Panc1 (cell line): ENCODE measurements around the gene OR4D6. TPM values are rescaled to one million over a fixed set of nuclear protein-coding genes. Genes with fewer than 3 reads are reported as not detected.

Experiments
- ATAC-seq: fragments of 200-7000 bp; cut with Tn5 transposase; 2 replicates; pipeline ENCODE4 v1.9.1; 2020; ENCODE audit warnings: mild to moderate bottlenecking, moderate library complexity
- BruUV-seq: library from RNA; stranded (reverse); fragments of 400-500 nt; replicated peaks from 2 replicates; lab custom pipeline; 2021; lab: Mats Ljungman, UMichigan
- CTCF ChIA-PET: fragments of 300-600 bp; sonication (Branson Sonifier 250); formaldehyde crosslinking; loops from one replicate; lab custom pipeline; 2022; ENCODE audit warnings: antibody characterized with exemption; lab: Charles Lee
- POLR2A ChIA-PET: fragments of 300-600 bp; sonication (Branson Sonifier 250); formaldehyde crosslinking; loops from one replicate; lab custom pipeline; 2022; ENCODE audit warnings: antibody characterized with exemption; lab: Charles Lee
- DNase-seq: peaks from one replicate; pipeline ENCODE4 v3.0.0-alpha.2; 2010; ENCODE audit warnings: low read depth, low spot score
- H3K27ac ChIP-seq: 2 replicates; pipeline ENCODE4 v1.5.1; 2011; ENCODE audit warnings: mild to moderate bottlenecking, low read length, inconsistent platforms
- H3K27me3 ChIP-seq: fragments of 200-500 bp; sonication (Bioruptor generic); 2 replicates; pipeline ENCODE4 v1.6.0; 2014; ENCODE audit warnings: low read length, inconsistent platforms; ENCODE audit not compliant: control insufficient read depth, insufficient read depth
- H3K36me3 ChIP-seq: fragments of 200-500 bp; sonication (Bioruptor generic); 2 replicates; pipeline ENCODE4 v1.5.1; 2014; ENCODE audit warnings: inconsistent platforms, mild to moderate bottlenecking, low read length, moderate library complexity; ENCODE audit not compliant: control insufficient read depth, insufficient read depth
- H3K4me1 ChIP-seq: 2 replicates; pipeline ENCODE4 v1.5.1; 2011; ENCODE audit warnings: inconsistent platforms, mild to moderate bottlenecking, low read length, moderate library complexity; ENCODE audit not compliant: control insufficient read depth, insufficient read depth
- H3K4me3 ChIP-seq, 2 experiments: 2 replicates each; pipeline ENCODE4 v1.5.1; 2011 to 2012; ENCODE audit warnings: low read depth in 2 of 2, low read length in 2 of 2, mild to moderate bottlenecking in 2 of 2, inconsistent platforms in 1 of 2, moderate library complexity in 1 of 2
- H3K9me3 ChIP-seq: fragments of 200-500 bp; sonication (Bioruptor generic); 2 replicates; pipeline ENCODE4 v1.5.1; 2014; ENCODE audit warnings: low read depth, mild to moderate bottlenecking, inconsistent platforms, low read length, moderate library complexity; ENCODE audit not compliant: control insufficient read depth, insufficient read depth
- POLR2AphosphoS5 ChIP-seq: IDR thresholded peaks from 2 replicates; pipeline ENCODE4 v1.6.1; 2012; ENCODE audit warnings: mild to moderate bottlenecking, low read depth, low read length, moderate library complexity
- SIN3A ChIP-seq: IDR thresholded peaks from 2 replicates; pipeline ENCODE4 v1.6.1; 2012; ENCODE audit warnings: low read depth, mild to moderate bottlenecking, low read length, moderate library complexity, borderline replicate concordance; ENCODE audit not compliant: insufficient read depth
- TCF7L2 ChIP-seq: IDR thresholded peaks from 2 replicates; pipeline ENCODE4 v1.6.1; 2011; ENCODE audit warnings: mild to moderate bottlenecking, low read depth, low read length, inconsistent platforms
- in situ Hi-C: cut with HindIII; loops from 2 replicates; pipeline ENCODE4 v1.10.0; 2016; ENCODE audit warnings: low sequenced_read_pairs, low pct_unique_long_range_greater_than_20kb
- intact Hi-C: fragments of 100-400 bp; cut with micrococcal nuclease; formaldehyde crosslinking; loops from one replicate; pipeline ENCODE4 v1.10.0; 2022; ENCODE audit not compliant: unreplicated experiment
- total RNA-seq: library from RNA; stranded (reverse); gene quantifications from one replicate; pipeline ENCODE4 v1.2.1, GENCODE V29; 2021; ENCODE audit not compliant: unreplicated experiment
- TF ChIP-seq, protein P1 (sequence below): fragments of 450-650 bp; IDR thresholded peaks from 2 replicates; pipeline ENCODE4 v1.5.1; 2017; ENCODE audit warnings: mild to moderate bottlenecking
- TF ChIP-seq, protein P2 (sequence below), 2 experiments: IDR thresholded peaks; 2 replicates each; pipeline ENCODE4 v1.6.1; 2011 to 2012; ENCODE audit warnings: low read depth in 2 of 2, control low read depth in 1 of 2, low read length in 1 of 2, mild to moderate bottlenecking in 1 of 2, moderate library complexity in 1 of 2; ENCODE audit not compliant: insufficient read depth in 1 of 2

Gene OR4D6
- total RNA-seq, 1 experiment from 2014 or later = not detected

DNA sequence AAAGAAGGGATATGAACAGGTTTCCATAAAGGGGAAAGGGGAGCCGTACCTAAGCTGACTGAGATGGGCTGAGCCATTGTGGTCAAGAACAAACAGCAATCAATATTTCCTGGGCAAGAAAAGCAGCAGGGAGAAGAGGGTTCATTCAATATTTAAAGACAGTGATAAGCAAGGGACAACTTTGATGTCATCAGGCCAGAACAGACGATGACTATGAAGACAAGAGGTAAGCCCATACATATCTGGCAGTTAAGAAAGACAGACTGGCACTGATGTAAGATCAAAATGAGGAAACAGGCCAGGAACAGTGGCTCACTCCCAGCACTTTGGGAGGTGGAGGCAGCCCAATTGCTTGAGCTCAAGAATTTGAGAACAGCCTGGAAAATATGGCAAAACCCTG is 32.9 kb upstream of the OR4D6 start:
- DNase-seq = no peak
- Histone ChIP-seq H3K4me3 (no peak overlapping the region), H3K36me3 (no peaks in the 10 kb centered on the region), H3K27ac (no peak overlapping the region), H3K9me3 (no peaks in the 10 kb centered on the region), H3K4me1 (no peaks in the 10 kb centered on the region), H3K27me3 (peaks cover 3% of the 10 kb centered on the region; the same call in 1 of the 2 replicates)
- no TSS peak for BruUV-seq
- TF ChIP-seq TCF7L2 (no peak), POLR2AphosphoS5 (no peak), SIN3A (no peak)
- TF ChIP-seq, protein P1, sequence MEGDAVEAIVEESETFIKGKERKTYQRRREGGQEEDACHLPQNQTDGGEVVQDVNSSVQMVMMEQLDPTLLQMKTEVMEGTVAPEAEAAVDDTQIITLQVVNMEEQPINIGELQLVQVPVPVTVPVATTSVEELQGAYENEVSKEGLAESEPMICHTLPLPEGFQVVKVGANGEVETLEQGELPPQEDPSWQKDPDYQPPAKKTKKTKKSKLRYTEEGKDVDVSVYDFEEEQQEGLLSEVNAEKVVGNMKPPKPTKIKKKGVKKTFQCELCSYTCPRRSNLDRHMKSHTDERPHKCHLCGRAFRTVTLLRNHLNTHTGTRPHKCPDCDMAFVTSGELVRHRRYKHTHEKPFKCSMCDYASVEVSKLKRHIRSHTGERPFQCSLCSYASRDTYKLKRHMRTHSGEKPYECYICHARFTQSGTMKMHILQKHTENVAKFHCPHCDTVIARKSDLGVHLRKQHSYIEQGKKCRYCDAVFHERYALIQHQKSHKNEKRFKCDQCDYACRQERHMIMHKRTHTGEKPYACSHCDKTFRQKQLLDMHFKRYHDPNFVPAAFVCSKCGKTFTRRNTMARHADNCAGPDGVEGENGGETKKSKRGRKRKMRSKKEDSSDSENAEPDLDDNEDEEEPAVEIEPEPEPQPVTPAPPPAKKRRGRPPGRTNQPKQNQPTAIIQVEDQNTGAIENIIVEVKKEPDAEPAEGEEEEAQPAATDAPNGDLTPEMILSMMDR = no peak
- TF ChIP-seq, protein P2, sequence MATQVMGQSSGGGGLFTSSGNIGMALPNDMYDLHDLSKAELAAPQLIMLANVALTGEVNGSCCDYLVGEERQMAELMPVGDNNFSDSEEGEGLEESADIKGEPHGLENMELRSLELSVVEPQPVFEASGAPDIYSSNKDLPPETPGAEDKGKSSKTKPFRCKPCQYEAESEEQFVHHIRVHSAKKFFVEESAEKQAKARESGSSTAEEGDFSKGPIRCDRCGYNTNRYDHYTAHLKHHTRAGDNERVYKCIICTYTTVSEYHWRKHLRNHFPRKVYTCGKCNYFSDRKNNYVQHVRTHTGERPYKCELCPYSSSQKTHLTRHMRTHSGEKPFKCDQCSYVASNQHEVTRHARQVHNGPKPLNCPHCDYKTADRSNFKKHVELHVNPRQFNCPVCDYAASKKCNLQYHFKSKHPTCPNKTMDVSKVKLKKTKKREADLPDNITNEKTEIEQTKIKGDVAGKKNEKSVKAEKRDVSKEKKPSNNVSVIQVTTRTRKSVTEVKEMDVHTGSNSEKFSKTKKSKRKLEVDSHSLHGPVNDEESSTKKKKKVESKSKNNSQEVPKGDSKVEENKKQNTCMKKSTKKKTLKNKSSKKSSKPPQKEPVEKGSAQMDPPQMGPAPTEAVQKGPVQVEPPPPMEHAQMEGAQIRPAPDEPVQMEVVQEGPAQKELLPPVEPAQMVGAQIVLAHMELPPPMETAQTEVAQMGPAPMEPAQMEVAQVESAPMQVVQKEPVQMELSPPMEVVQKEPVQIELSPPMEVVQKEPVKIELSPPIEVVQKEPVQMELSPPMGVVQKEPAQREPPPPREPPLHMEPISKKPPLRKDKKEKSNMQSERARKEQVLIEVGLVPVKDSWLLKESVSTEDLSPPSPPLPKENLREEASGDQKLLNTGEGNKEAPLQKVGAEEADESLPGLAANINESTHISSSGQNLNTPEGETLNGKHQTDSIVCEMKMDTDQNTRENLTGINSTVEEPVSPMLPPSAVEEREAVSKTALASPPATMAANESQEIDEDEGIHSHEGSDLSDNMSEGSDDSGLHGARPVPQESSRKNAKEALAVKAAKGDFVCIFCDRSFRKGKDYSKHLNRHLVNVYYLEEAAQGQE (IDR thresholded peaks at IDR 0.05; ENCODE audit: insufficient read depth in 1 of 2, low read depth in 2 of 2, low read length in 1 of 2) = no peak
- POLR2A ChIA-PET = no interaction called here
- CTCF ChIA-PET = no interaction called here
- no peak for ATAC-seq
- in situ Hi-C loops (no loop called here), intact Hi-C loops (loop anchor here (10.0 kb wide), 1 partner anchor 159 kb away; no protein-coding TSS in a partner anchor)

DNA sequence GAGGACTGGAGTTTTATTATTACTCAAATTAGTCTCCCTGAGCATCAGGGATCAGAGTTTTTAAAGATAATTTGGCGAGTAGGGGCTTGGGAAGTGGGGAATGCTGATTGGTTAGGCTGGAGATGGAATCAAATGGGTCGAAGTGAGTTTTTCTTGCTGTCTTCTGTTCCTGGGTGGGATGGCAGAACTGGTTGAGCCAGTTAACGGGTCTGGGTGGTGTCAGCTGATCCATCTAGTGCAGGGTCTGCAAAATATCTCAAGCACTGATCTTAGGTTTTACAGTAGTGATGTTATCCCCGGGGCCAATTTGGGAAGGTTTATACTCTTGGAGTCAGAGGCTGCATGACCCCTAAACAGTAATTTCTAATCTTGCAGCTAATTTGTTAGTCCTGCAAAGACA is 31.6 kb upstream of the OR4D6 start:
- no TSS peak for BruUV-seq
- CTCF ChIA-PET = no interaction called here
- POLR2A ChIA-PET = no interaction called here

More for the DNA sequence above, 31.6 kb upstream of the OR4D6 start:
- in situ Hi-C loops = no loop called here
- Histone ChIP-seq H3K27me3 (0 out of 2 replicates have a peak, but pooled peaks cover 3% of the 10 kb centered on the region), H3K4me3 (no peak overlapping the region), H3K27ac (no peak overlapping the region), H3K36me3 (no peaks in the 10 kb centered on the region), H3K9me3 (no peaks in the 10 kb centered on the region), H3K4me1 (no peaks in the 10 kb centered on the region)
- no peak for DNase-seq
- intact Hi-C loops = loop anchor here (10.0 kb wide), 1 partner anchor 160 kb away; no protein-coding TSS in a partner anchor
- no peak for ATAC-seq
- TF ChIP-seq POLR2AphosphoS5 (no peak), TCF7L2 (no peak), SIN3A (no peak)
- TF ChIP-seq, protein P2 (IDR thresholded peaks at IDR 0.05; ENCODE audit: insufficient read depth in 1 of 2, low read depth in 2 of 2, low read length in 1 of 2) = no peak
- TF ChIP-seq, protein P1 = no peak
